ENCODE data around the gene FAM240A. TPM values are rescaled to one million over a fixed set of nuclear protein-coding genes. Genes with fewer than 3 reads are reported as not detected.
"Not testable (repeated sequence)": the region's sequence is repeated elsewhere in the genome, so short reads cannot be mapped to it uniquely, and the experiment has no call there.

The FAM240A gene
- total RNA-seq (2014; rRNA removed; shearing (Covaris generic)) = not detected in 2 replicates

DNA sequence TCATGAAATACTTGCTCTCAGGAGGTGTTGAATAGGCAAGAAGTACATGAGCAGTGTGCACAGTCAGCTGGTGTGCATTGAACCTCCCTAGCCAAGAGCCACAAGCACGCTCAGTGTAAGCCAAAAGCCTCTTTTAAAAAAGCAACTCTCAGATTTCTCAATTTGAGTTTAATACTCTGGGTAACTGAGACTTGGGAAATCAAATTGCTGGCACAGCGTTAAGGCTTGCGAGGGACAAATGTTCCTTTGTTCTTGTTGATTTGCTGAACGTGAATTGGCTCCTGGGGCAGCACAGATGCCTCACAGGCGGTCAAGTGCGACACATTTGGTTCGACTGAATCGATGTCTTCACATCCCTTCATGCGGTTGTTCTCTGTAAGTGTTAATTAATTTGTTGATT lies at the start of gene FAM240A:
FAM240A (plus strand) TSS at position 202 of the 400 bp plus-strand sequence; CDS start at position 361, 159 bp downstream.
- no peaks in the 10 kb centered on the region for H3K27me3 ChIP-seq (ENCODE audit: control insufficient read depth, insufficient read depth, low read length)
- no peak within 1 kb of the TSS for H3K4me3 ChIP-seq (ENCODE audit: insufficient read depth, low read depth, low read length)
- no peaks in the 10 kb centered on the region for H3K36me3 ChIP-seq (replicated peaks; ENCODE audit: control insufficient read depth, insufficient read depth, low read length)
- DNase-seq = no peak

DNA sequence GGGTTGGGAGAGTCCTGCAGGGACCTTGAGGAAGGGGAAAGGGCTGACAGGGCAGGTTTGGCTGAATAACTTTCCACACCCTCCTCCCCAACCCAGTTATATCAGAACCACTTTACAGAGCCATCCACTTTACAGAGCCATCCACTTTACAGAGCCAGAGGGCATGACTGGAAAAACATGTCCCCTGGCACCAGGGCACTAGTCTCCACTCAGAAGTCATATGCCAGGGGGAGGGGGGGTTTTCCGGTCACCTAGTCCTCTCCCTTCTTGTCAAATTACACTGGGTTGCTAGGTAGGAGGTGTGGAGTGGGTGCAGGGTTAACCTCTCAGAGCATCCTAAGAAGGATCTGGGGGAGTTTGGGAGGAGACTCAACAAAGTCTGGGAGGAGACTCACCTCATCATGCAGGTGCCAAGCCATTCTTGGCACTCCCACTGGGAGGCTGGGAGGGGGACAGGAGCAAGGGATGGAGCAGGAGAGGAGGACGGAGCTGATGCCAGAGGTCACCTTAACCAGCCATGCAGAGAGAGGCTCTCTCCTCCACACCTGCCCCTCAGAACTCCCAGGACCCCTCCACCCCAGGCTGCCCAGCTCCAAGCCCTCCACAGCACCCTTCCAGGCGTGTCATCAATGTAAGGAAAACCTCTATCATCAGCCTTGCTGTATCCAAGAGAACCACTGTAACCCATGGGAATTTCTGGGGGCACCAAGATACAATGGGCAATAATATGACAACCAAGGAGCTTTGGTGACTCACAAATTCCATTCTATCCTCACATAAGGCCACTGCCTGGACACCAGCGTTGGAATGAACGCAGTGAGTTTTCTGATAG lies 47.9 kb upstream of the FAM240A start:
- H3K4me3 ChIP-seq (ENCODE audit: insufficient read depth, low read depth, low read length) = no peak overlapping the region
- no peaks in the 10 kb centered on the region for H3K27me3 ChIP-seq (ENCODE audit: control insufficient read depth, insufficient read depth, low read length)
- peaks cover 2% of the 10 kb centered on the region; the same call in 1 of the 2 replicates for H3K36me3 ChIP-seq (replicated peaks; ENCODE audit: control insufficient read depth, insufficient read depth, low read length)
- DNase-seq = no peak

GRCh38 chr3:46565077-46565476 lies 47.2 kb upstream of the FAM240A start:
- Histone ChIP-seq H3K36me3 (replicated peaks; ENCODE audit: control insufficient read depth, insufficient read depth, low read length) (peaks cover 2% of the 10 kb centered on the region; the same call in 1 of the 2 replicates), H3K4me3 (ENCODE audit: insufficient read depth, low read depth, low read length) (peak overlapping the region; percentile 57; the same call in 1 of the 2 replicates), H3K27me3 (ENCODE audit: control insufficient read depth, insufficient read depth, low read length) (no peaks in the 10 kb centered on the region)
- peak; percentile 20 for DNase-seq

- peak overlapping the region; percentile 57 for H3K4me3 ChIP-seq (ENCODE audit: insufficient read depth, low read depth, low read length)
- DNase-seq = peak; percentile 79
- H3K27me3 ChIP-seq (ENCODE audit: control insufficient read depth, insufficient read depth, low read length) = no peaks in the 10 kb centered on the region
These were observed 46.7 kb upstream of the FAM240A start for GRCh38 chr3:46565607-46566039.

GRCh38 chr3:46566040-46566641 lies 46.2 kb upstream of the FAM240A start, which contains the start of gene LRRC2:
LRRC2 (minus strand) TSS chr3:46566302; CDS start chr3:46551591, 14,711 bp downstream.
- peak within 1 kb of the TSS; percentile 57 for H3K4me3 ChIP-seq (ENCODE audit: insufficient read depth, low read depth, low read length)
- DNase-seq = peak; percentile 80
- no peaks in the 10 kb centered on the region for H3K27me3 ChIP-seq (ENCODE audit: control insufficient read depth, insufficient read depth, low read length)
- peaks cover 2% of the 10 kb centered on the region; the same call in 1 of the 2 replicates for H3K36me3 ChIP-seq (replicated peaks; ENCODE audit: control insufficient read depth, insufficient read depth, low read length)

More at GRCh38 chr3:46565607-46566039, 46.7 kb upstream of the FAM240A start:
- peaks cover 2% of the 10 kb centered on the region; the same call in 1 of the 2 replicates for H3K36me3 ChIP-seq (replicated peaks; ENCODE audit: control insufficient read depth, insufficient read depth, low read length)

DNA sequence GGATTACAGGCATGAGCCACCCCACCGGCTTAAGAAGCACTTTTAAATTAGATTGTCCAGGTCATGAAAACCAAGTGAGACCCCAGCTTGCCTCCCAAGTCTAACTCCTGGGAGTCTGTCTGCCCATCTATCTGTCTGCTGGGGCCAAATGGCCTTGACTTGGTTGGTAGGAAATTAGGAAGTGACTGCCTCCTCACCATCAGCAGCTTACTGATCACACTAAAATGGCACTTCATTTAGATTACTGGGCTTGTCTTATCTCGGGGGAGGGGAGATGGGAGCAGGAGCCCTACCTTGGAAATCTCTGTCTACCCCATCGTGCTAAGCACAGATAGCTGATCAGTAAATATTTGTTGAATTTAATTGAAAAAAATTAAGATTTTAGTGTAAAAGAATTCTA lies 40.6 kb upstream of the FAM240A start:
- DNase-seq = peak; percentile 22
- no peak overlapping the region for H3K4me3 ChIP-seq (ENCODE audit: insufficient read depth, low read depth, low read length)
- H3K27me3 ChIP-seq (ENCODE audit: control insufficient read depth, insufficient read depth, low read length) = no peaks in the 10 kb centered on the region

DNA sequence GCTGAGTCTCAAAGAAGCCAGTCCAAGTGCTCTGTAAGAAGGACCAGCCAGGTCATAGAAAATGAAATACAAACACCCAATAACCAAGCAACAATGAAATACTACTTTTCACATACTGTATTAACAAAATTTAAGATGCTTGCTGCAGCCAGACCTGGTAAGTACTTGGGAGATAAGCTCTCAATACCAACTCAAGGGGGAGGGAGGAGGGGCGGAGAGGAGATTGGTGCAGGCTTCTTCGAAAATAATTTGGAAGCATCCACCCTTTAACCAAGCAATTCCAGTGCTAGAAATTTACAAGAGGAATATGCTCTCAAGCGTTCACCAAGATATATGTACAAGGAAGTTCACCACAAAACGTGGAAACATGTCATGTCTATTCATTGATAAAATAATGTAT lies 38.6 kb upstream of the FAM240A start:
- Histone ChIP-seq H3K27me3 (ENCODE audit: control insufficient read depth, insufficient read depth, low read length) (no peaks in the 10 kb centered on the region), H3K36me3 (replicated peaks; ENCODE audit: control insufficient read depth, insufficient read depth, low read length) (no peaks in the 10 kb centered on the region), H3K4me3 (ENCODE audit: insufficient read depth, low read depth, low read length) (no peak overlapping the region)
- peak; percentile 65 for DNase-seq

More for the DNA sequence above, 40.6 kb upstream of the FAM240A start:
- H3K36me3 ChIP-seq (replicated peaks; ENCODE audit: control insufficient read depth, insufficient read depth, low read length) = no peaks in the 10 kb centered on the region

DNA sequence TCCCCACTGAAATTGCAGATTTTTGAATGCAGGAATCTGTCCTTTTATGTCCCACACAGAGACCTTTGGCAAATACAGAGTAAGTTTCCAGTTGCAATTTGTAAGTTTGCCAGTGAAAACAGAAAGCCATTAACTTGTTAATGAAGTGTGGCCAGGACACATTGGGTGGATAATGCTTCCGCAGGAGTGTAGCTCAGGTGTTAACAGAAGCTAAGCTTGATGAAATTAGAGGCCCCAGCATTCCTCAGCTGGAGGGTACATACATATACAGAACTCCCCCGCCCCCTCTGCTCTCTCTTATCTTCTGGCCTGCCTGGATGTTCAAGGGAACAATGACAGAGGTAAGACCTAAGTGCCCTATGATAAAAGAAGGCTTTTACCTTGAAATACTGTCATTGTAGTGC lies 38.1 kb upstream of the FAM240A start:
- Histone ChIP-seq H3K4me3 (ENCODE audit: insufficient read depth, low read depth, low read length) (no peak overlapping the region), H3K36me3 (replicated peaks; ENCODE audit: control insufficient read depth, insufficient read depth, low read length) (peaks cover 1% of the 10 kb centered on the region), H3K27me3 (ENCODE audit: control insufficient read depth, insufficient read depth, low read length) (no peaks in the 10 kb centered on the region)
- peak; percentile 69 for DNase-seq

GRCh38 chr3:46574881-46575576 lies 37.3 kb upstream of the FAM240A start:
- DNase-seq = peak; percentile 58
- H3K27me3 ChIP-seq (ENCODE audit: control insufficient read depth, insufficient read depth, low read length) = no peaks in the 10 kb centered on the region
- H3K4me3 ChIP-seq (ENCODE audit: insufficient read depth, low read depth, low read length) = peak overlapping the region; percentile 1; the same call in 1 of the 2 replicates
- peaks cover 9% of the 10 kb centered on the region for H3K36me3 ChIP-seq (replicated peaks; ENCODE audit: control insufficient read depth, insufficient read depth, low read length)

DNA sequence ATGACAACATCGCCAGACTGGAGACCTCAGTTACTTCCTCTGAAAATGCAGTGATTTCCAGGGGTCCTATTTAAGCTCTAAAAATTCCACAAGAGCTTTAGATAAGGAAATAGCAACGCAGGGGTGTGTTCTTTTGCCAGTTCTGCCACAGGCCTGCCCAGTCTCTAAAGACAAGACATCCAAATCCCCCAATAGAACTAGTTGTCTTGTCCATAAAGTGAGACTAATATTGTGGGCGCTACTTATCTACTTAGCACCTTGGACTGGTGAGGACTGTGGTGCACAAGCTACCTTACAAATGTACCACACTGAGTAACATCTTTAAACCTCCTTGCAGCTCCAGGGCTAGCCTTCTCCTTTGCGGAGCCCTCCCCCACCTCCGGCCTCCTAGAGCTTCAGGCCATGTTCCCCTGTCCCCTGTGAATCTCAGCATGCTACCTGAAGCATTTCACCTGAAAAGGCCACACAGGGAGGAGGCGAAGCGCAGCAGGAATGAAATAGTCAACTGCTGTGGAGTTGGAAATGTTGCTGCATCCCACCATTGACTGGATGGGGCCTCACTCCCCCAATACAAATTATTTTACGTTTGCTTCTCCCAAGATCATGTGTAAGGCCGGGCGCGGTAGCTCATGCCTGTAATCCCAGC lies 36.6 kb upstream of the FAM240A start:
- Histone ChIP-seq H3K27me3 (ENCODE audit: control insufficient read depth, insufficient read depth, low read length) (no peaks in the 10 kb centered on the region), H3K36me3 (replicated peaks; ENCODE audit: control insufficient read depth, insufficient read depth, low read length) (peaks cover 16% of the 10 kb centered on the region), H3K4me3 (ENCODE audit: insufficient read depth, low read depth, low read length) (peak overlapping the region; percentile 11; the same call in 1 of the 2 replicates)
- DNase-seq = peak; percentile 58

- Histone ChIP-seq H3K4me3 (ENCODE audit: insufficient read depth, low read depth, low read length) (peak overlapping the region; percentile 70), H3K36me3 (replicated peaks; ENCODE audit: control insufficient read depth, insufficient read depth, low read length) (peaks cover 21% of the 10 kb centered on the region), H3K27me3 (ENCODE audit: control insufficient read depth, insufficient read depth, low read length) (no peaks in the 10 kb centered on the region)
- DNase-seq = peak; percentile 42
These were observed 35.9 kb upstream of the FAM240A start for GRCh38 chr3:46576386-46576785.

GRCh38 chr3:46576879-46577278 lies 35.4 kb upstream of the FAM240A start:
- DNase-seq = peak; percentile 81
- Histone ChIP-seq H3K4me3 (ENCODE audit: insufficient read depth, low read depth, low read length) (peak overlapping the region; percentile 70), H3K27me3 (ENCODE audit: control insufficient read depth, insufficient read depth, low read length) (no peaks in the 10 kb centered on the region), H3K36me3 (replicated peaks; ENCODE audit: control insufficient read depth, insufficient read depth, low read length) (peaks cover 21% of the 10 kb centered on the region)

- not testable (repeated sequence) for DNase-seq; H3K27me3 ChIP-seq (ENCODE audit: control insufficient read depth, insufficient read depth, low read length)
- peaks cover 27% of the 10 kb centered on the region for H3K36me3 ChIP-seq (replicated peaks; ENCODE audit: control insufficient read depth, insufficient read depth, low read length)
- peak overlapping the region; percentile 70 for H3K4me3 ChIP-seq (ENCODE audit: insufficient read depth, low read depth, low read length)
These were observed 34.6 kb upstream of the FAM240A start for GRCh38 chr3:46577580-46578249.

All from H7 (cell line).